Upper lobe of left lung (tissue), 4 donors: Measurements from ENCODE around the gene IFNAR1.

Experiments
- POLR2A ChIP-seq, 4 donors: fragments of 450-650 bp; IDR thresholded peaks; one replicate each; pipeline ENCODE4 v1.5.1; 2016 to 2017; ENCODE audit warnings: antibody characterized with exemption in 4 of 4, mild to moderate bottlenecking in 2 of 4
- TF ChIP-seq, protein P1 (sequence below), 6 experiments: fragments of 450-650 bp in 4 of 6; fragments of 200-600 bp in 2 of 6; sonication (generic) in 2 of 6; IDR thresholded peaks; one replicate each; pipeline ENCODE4 v1.5.1; 2016 to 2019; ENCODE audit warnings: antibody characterized with exemption in 6 of 6

DNA sequence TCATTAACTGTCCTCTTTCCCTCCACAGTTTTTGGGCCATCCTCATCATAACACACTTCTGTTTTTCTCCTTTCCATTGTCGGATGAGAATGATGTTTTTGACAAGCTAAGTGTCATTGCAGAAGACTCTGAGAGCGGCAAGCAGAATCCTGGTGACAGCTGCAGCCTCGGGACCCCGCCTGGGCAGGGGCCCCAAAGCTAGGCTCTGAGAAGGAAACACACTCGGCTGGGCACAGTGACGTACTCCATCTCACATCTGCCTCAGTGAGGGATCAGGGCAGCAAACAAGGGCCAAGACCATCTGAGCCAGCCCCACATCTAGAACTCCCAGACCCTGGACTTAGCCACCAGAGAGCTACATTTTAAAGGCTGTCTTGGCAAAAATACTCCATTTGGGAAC is 28.6 kb upstream of the IFNAR1 start:
- TF ChIP-seq, protein P1, sequence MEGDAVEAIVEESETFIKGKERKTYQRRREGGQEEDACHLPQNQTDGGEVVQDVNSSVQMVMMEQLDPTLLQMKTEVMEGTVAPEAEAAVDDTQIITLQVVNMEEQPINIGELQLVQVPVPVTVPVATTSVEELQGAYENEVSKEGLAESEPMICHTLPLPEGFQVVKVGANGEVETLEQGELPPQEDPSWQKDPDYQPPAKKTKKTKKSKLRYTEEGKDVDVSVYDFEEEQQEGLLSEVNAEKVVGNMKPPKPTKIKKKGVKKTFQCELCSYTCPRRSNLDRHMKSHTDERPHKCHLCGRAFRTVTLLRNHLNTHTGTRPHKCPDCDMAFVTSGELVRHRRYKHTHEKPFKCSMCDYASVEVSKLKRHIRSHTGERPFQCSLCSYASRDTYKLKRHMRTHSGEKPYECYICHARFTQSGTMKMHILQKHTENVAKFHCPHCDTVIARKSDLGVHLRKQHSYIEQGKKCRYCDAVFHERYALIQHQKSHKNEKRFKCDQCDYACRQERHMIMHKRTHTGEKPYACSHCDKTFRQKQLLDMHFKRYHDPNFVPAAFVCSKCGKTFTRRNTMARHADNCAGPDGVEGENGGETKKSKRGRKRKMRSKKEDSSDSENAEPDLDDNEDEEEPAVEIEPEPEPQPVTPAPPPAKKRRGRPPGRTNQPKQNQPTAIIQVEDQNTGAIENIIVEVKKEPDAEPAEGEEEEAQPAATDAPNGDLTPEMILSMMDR (IDR thresholded peaks at IDR 0.05), result no peak
- TF ChIP-seq POLR2A (IDR thresholded peaks at IDR 0.05), result no peak
